Subcutaneous adipose tissue (tissue), 4 donors: Measurements from ENCODE around the gene PLXDC2. TPM values are rescaled to one million over a fixed set of nuclear protein-coding genes. Genes with fewer than 3 reads are reported as not detected.

Experiments used
- total RNA-seq, 4 donors: library from RNA; depleted of rRNA; stranded (reverse); fragments of >200 nt; gene quantifications; one replicate each; pipeline ENCODE4 v1.1.0, GENCODE V29; 2016
- TF ChIP-seq, protein P1 (sequence below): fragments of 450-650 bp; IDR thresholded peaks from one replicate; pipeline ENCODE4 v1.5.1; 2016; ENCODE audit warnings: low read depth, mild to moderate bottlenecking, control low read depth, antibody characterized with exemption, moderate library complexity

Gene PLXDC2
- total RNA-seq, 4 donors from 2014 or later, result 47.7 to 117 (median 84.3) TPM

DNA sequence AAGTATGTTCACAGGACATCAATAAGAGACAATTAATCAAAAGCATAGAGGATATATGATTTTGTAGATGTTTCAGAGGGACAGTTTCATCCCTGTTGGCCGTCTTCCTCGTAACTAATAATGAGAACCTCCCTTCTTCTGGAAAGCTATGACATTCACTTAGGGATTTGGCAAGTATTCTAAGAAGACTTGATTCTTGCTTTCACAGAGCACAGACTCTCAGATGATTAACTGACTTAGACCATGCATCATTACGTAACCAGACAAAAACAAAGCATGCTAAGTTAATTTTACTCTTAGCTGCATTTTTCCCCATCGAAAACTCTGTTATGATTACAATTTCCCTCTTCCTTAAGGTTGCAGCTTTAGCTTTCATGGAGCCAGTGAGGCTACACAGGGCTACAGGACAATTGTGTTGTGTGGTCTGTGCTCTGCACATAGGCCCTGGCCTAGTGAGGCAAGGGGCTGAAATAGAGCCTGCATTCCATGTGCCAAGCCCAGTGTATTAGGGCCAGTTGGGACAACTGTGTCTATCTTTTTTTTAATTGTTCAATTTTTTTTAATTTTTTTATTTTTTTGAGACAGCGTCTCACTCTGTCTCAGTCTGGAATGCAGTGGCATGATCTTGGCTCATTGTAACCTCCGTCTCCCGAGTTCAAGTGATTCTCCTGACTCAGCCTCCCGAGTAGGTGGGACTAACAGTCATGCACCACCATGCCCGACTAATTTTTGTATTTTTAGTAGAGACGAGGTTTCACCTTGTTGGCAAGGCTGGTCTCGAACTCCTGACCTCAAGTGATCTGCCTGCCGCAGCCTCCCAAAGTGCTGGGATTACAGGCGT is 105.3 kb downstream of the PLXDC2 start:
- TF ChIP-seq, protein P1, sequence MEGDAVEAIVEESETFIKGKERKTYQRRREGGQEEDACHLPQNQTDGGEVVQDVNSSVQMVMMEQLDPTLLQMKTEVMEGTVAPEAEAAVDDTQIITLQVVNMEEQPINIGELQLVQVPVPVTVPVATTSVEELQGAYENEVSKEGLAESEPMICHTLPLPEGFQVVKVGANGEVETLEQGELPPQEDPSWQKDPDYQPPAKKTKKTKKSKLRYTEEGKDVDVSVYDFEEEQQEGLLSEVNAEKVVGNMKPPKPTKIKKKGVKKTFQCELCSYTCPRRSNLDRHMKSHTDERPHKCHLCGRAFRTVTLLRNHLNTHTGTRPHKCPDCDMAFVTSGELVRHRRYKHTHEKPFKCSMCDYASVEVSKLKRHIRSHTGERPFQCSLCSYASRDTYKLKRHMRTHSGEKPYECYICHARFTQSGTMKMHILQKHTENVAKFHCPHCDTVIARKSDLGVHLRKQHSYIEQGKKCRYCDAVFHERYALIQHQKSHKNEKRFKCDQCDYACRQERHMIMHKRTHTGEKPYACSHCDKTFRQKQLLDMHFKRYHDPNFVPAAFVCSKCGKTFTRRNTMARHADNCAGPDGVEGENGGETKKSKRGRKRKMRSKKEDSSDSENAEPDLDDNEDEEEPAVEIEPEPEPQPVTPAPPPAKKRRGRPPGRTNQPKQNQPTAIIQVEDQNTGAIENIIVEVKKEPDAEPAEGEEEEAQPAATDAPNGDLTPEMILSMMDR, result no peak

DNA sequence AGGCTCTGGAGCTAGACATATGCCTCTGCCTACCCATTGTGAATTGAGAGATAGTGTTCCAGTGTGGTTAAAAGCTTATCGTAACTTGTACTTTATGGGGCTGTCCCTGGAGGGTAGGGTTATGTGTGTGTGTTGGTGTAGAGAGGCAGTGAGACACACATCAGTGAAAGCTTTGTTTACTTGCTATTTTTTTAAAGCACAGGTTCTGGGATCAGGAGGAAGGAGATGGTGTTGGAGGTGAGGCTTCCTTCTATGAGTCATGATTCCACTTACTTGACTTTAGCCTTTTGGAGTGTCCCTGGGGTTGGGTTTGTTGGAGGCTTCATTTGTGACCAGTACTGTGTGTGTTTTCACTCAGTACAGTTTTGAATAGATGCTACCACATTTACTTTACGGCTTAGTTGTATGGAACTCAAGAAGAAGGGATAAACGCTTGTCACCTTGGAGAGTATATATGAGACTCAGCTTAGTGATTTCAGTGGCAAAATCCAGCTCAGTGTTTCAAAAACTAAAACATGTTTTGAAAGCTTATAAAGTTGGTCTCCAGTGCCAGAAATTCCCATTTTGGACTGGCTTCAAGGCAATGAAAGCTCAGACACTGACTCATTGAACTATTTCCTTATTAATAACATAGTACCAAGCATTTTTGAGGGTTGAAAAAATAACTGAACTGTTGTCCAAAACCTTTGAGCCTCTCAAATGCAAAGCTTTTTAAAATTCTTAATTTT is 106.2 kb downstream of the PLXDC2 start:
- TF ChIP-seq, protein P1, result no peak

DNA sequence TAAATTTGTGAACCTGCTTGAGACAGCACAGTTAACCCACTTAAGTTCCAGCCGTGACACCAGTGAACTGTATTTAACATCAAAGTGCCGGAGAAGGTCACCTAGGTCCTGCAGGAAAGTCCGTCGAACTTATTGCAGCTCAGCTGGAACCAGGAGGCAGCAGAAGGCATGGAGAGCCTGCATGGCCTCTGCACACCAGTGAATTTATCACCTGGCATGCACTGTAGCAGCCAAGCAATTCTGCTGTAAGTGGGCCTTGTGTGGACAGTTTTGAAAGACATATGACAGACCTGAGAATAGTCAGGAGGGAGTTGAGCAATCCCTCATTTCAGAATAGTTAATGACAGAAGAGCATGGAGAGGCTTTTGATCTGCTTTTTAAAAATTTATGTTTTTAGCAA is 108.8 kb downstream of the PLXDC2 start:
- TF ChIP-seq, protein P1, result no peak

DNA sequence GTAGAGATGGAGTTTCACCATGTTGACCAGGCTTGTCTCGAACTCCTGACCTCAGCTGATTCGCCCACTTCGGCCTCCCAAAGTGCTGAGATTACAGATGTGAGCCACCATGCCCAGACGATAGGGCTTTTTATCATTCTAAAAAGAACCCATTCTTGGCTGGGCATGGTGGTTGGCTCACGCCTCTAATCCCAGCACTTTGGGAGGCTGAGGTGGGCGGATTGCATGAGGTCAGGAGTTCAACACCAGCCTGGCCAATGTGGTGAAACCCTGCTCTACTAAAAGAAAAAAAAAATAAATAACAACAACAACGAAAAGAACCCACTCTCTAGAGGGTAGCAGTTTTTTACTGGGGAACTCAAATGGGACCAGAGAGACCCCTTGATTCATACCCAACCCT is 112.7 kb downstream of the PLXDC2 start:
- TF ChIP-seq, protein P1, result no peak

DNA sequence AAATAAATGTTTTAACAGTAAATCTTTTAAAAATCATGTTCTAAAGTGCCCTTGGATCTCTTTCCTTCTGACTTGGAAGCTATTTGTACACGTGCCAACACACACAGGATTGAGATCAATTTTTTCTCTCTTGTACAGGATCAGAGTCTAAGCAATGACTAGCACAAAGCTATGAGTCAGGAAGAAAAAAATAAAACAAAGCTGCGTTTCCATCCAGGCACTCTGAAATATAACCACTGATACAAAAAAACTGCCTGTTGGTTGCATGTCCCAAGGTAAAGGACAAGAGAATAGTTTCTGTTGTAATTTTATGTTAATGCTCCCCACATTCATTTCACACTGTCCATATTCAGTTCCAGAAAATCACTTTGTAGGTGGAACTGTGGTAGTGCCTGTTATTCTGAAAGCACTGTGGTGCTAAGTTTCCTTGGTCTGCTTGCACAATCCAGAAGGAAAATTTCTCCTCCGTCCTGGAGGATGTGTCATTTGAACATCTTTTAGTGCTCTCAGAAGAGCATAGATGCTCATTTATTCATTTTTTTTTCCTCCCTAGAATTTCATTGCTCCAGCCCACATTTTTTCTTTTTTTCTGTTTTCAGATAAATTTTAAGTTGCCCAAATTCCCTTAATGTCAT is 113.4 kb downstream of the PLXDC2 start:
- TF ChIP-seq, protein P1, result no peak

DNA sequence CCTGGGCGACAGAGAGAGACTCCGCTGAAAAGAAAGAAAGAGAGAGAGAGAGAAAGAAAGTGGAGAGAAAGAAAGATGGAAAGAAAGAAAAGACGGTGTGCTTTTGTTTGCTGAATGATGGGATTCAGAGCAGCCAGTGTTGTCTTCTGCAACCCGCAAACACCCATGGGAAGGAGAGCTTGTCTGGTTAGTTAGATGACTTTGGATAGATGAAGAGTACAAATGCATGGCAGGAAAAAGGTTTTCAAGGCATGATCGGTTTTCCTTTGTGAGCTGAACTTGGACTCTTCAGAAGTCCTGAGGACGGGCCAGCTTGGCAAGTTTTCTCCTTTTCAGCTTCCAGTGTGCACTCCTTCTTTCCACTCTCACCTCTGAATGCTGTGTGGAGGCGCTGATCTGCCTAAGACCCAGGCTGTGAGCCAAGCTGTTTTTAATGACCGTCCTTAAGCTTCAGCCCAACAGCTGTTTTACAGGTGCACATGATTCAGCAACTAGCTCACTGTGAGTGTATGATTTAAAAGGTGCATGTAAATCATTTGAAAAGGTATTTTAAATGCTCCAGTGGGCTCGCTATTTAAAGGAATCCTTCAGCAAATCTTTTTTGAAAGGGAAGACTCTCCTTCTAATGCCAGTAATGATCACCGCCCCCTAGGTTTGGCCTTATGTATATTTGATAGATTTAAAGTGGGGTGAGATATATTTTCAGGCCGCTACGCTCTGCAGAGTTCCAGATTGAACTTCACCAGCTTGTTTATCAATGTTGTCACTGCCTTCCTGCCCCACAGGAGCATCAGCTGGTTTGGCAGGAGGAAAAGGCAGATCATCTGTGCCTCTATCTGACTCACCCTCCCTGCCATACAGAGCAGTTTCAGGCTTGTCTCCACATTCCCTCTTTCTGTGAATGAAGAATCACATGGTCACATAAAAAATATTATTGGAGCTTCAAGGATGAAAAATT is 115.0 kb downstream of the PLXDC2 start:
- TF ChIP-seq, protein P1, result no peak
